Mesendoderm (in vitro differentiated cells): Measurements from ENCODE around the gene SLC51A.
A peak's percentile ranks its signal among the peaks of the same experiment; 100 is the strongest.

Source experiments
- DNase-seq: peaks from one replicate; pipeline ENCODE4 v3.0.0; 2013
- H2AK5ac ChIP-seq: 2 replicates; pipeline ENCODE4 v1.6.1; 2013; ENCODE audit warnings: low read length, inconsistent platforms
- H2BK120ac ChIP-seq: 2 replicates; pipeline ENCODE4 v1.6.1; 2013; ENCODE audit warnings: low read depth, mild to moderate bottlenecking, low read length, moderate library complexity, mixed read lengths
- H2BK15ac ChIP-seq: replicated peaks from 2 replicates; pipeline ENCODE4 v1.6.1; 2013; ENCODE audit warnings: low read depth, mild to moderate bottlenecking, moderate library complexity
- H2BK5ac ChIP-seq: 2 replicates; pipeline ENCODE4 v1.6.1; 2013; ENCODE audit warnings: low read length, inconsistent platforms
- H3K18ac ChIP-seq: 2 replicates; pipeline ENCODE4 v1.6.1; 2013; ENCODE audit warnings: mild to moderate bottlenecking, low read length, mixed read lengths
- H3K23ac ChIP-seq: one replicate; pipeline ENCODE4 v1.6.1; 2013; ENCODE audit warnings: low read length
- H3K27ac ChIP-seq: 2 replicates; pipeline ENCODE4 v1.5.1; 2013; ENCODE audit warnings: low read depth, mild to moderate bottlenecking, inconsistent platforms, low read length, moderate library complexity
- H3K27me3 ChIP-seq: 2 replicates; pipeline ENCODE4 v1.6.1; 2013; ENCODE audit warnings: low read length, control low read depth, mild to moderate bottlenecking, inconsistent platforms; ENCODE audit not compliant: insufficient read depth, poor library complexity
- H3K36me3 ChIP-seq: 2 replicates; pipeline ENCODE4 v1.6.1; 2013; ENCODE audit warnings: low read length, inconsistent platforms; ENCODE audit not compliant: control insufficient read depth, insufficient read depth
- H3K4ac ChIP-seq: one replicate; pipeline ENCODE4 v1.6.1; 2013; ENCODE audit warnings: low read depth, mild to moderate bottlenecking, low read length, moderate library complexity
- H3K4me1 ChIP-seq: 2 replicates; pipeline ENCODE4 v1.6.1; 2013; ENCODE audit warnings: low read depth, low read length, inconsistent platforms; ENCODE audit not compliant: control insufficient read depth
- H3K4me2 ChIP-seq: 2 replicates; pipeline ENCODE4 v1.6.1; 2013; ENCODE audit warnings: low read length
- H3K4me3 ChIP-seq: 2 replicates; pipeline ENCODE4 v1.5.1; 2013; ENCODE audit warnings: mild to moderate bottlenecking, low read length
- H3K56ac ChIP-seq: one replicate; pipeline ENCODE4 v1.6.1; 2013; ENCODE audit warnings: low read length
- H3K79me1 ChIP-seq: 2 replicates; pipeline ENCODE4 v1.6.1; 2013; ENCODE audit warnings: low read length, inconsistent platforms
- H3K79me2 ChIP-seq: 2 replicates; pipeline ENCODE4 v1.6.1; 2013; ENCODE audit warnings: mild to moderate bottlenecking, low read length; ENCODE audit not compliant: control insufficient read depth, insufficient read depth
- H3K9ac ChIP-seq: 2 replicates; pipeline ENCODE4 v1.6.1; 2013; ENCODE audit warnings: low read length, inconsistent platforms
- H4K5ac ChIP-seq: one replicate; pipeline ENCODE4 v1.6.1; 2013; ENCODE audit warnings: low read length
- H4K8ac ChIP-seq: one replicate; pipeline ENCODE4 v1.6.1; 2013; ENCODE audit warnings: low read depth, mild to moderate bottlenecking, control low read depth, low read length, moderate library complexity
- WGBS: extraction: QIAGEN DNeasy Blood & Tissue Kit; methylation state at CpG from one replicate; pipeline ENCODE4 v1.1.7; 2013; ENCODE audit warnings: low lambda C conversion rate, missing lambda C conversion rate; ENCODE audit not compliant: insufficient coverage; ENCODE audit errors: extremely low coverage; 5-methylcytosine and 5-hydroxymethylcytosine counted together

Gene SLC51A

DNA sequence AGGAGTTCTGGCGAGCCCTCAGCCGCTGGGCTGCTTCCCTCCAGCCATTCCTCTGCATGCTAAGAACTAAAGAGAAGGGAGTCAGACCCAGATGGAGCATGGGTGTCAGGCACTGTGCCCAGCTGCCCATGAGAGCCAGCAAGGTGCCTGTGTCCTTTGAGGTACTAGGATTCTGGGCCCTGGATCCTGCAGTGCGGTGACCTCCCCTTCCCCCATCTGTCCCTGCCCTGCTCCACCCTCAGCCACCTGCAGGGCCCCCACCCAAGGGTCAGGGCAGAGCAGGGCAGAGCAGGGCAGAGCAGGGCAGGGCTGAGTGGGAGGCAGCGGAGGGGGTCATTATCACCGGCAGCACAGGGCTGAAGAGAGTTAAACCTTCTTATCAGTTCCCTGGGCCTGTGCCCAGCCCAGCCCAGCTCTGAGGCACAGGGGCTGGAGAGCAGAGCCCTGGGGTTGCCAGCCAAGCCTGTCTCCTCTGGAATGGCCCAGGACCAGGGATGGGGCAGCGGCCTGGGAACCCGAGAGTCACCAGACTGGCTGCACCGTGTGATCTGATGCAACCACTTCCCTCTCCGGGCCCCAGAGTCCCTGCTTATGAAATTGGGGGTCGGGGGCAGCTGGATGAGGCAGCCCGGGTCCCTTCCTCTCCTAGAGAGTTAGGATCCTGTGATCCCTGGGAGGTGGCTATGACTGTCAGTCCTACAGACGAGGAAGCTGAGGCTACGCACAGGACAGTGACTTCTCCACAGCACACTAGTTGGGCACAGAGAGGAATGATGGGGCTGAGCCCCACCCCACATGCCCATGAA lies 22.4 kb upstream of the SLC51A start:
- no CpG with 5 or more reads among the region's 13 CpGs for WGBS
- Histone ChIP-seq H2BK120ac (no peak overlapping the region), H3K4me2 (no peak overlapping the region), H3K4me3 (no peak overlapping the region), H2BK5ac (no peak overlapping the region), H3K79me2 (no peaks in the 10 kb centered on the region), H3K9ac (no peak overlapping the region), H4K5ac (no peak overlapping the region), H3K4me1 (no peaks in the 10 kb centered on the region), H4K8ac (no peak overlapping the region), H3K4ac (no peak overlapping the region), H2BK15ac (no peak overlapping the region), H3K56ac (peak overlapping the region; percentile 56), H2AK5ac (no peak overlapping the region), H3K27ac (no peak overlapping the region), H3K27me3 (no peaks in the 10 kb centered on the region), H3K79me1 (no peaks in the 10 kb centered on the region), H3K18ac (no peak overlapping the region), H3K23ac (no peak overlapping the region), H3K36me3 (no peaks in the 10 kb centered on the region)
- no peak for DNase-seq

DNA sequence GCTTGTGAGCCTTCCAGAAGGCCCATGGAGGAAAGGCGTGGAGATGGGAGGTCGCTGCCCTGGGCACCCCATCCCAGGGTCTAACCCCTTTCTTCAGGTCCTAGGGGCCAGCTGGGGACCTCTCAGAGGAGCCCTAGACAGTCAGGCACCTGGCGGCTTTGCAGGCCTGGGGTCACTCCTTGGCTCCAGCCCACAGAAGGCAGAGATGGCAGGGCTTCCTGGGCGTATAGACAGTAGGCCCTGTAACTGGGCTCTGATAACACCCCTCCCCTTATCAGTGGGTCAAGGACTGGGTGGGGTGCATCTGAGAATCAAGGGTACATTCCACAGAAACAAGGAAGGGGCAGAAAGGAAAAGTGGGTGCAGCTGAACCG lies 21.8 kb upstream of the SLC51A start:
- H3K27ac ChIP-seq = no peak overlapping the region
- no peaks in the 10 kb centered on the region for H3K79me2 ChIP-seq
- H4K8ac ChIP-seq = no peak overlapping the region
- no peak for DNase-seq
- H3K18ac ChIP-seq = no peak overlapping the region
- H3K27me3 ChIP-seq = no peaks in the 10 kb centered on the region
- no peak overlapping the region for H3K23ac ChIP-seq
- no CpG with 5 or more reads among the region's 5 CpGs for WGBS
- H3K56ac ChIP-seq = peak overlapping the region; percentile 56
- H2AK5ac ChIP-seq = no peak overlapping the region
- H3K4me2 ChIP-seq = no peak overlapping the region
- no peak overlapping the region for H3K4me3 ChIP-seq
- H2BK120ac ChIP-seq = no peak overlapping the region
- H3K79me1 ChIP-seq = no peaks in the 10 kb centered on the region
- H3K4ac ChIP-seq = no peak overlapping the region
- H4K5ac ChIP-seq = no peak overlapping the region
- H3K4me1 ChIP-seq = no peaks in the 10 kb centered on the region
- H3K36me3 ChIP-seq = no peaks in the 10 kb centered on the region
- no peak overlapping the region for H3K9ac ChIP-seq
- no peak overlapping the region for H2BK15ac ChIP-seq
- H2BK5ac ChIP-seq = no peak overlapping the region

- H2AK5ac ChIP-seq = no peak overlapping the region
Measured at GRCh38 chr3:196195664-196196265, 20.6 kb upstream of the SLC51A start.

GRCh38 chr3:196197524-196197923 lies 18.8 kb upstream of the SLC51A start:
- no peak overlapping the region for H4K5ac ChIP-seq
- no peak overlapping the region for H2BK15ac ChIP-seq
- no peaks in the 10 kb centered on the region for H3K79me2 ChIP-seq
- no peak overlapping the region for H2AK5ac ChIP-seq
- H3K4me1 ChIP-seq = no peaks in the 10 kb centered on the region
- H3K23ac ChIP-seq = no peak overlapping the region
- no peak overlapping the region for H2BK5ac ChIP-seq
- no peaks in the 10 kb centered on the region for H3K27me3 ChIP-seq
- WGBS = no CpG with 5 or more reads among the region's 17 CpGs
- no peak overlapping the region for H3K27ac ChIP-seq
- H3K79me1 ChIP-seq = no peaks in the 10 kb centered on the region
- H2BK120ac ChIP-seq = no peak overlapping the region
- DNase-seq = no peak
- H3K4me3 ChIP-seq = no peak overlapping the region
- no peak overlapping the region for H3K4me2 ChIP-seq
- no peak overlapping the region for H3K4ac ChIP-seq
- H3K56ac ChIP-seq = no peak overlapping the region
- no peak overlapping the region for H3K18ac ChIP-seq
- H4K8ac ChIP-seq = no peak overlapping the region
- H3K9ac ChIP-seq = no peak overlapping the region
- no peaks in the 10 kb centered on the region for H3K36me3 ChIP-seq

More at GRCh38 chr3:196195664-196196265, 20.6 kb upstream of the SLC51A start:
- Histone ChIP-seq H3K27me3 (no peaks in the 10 kb centered on the region), H2BK15ac (no peak overlapping the region), H4K5ac (no peak overlapping the region), H3K79me1 (no peaks in the 10 kb centered on the region), H3K36me3 (no peaks in the 10 kb centered on the region), H3K4ac (no peak overlapping the region), H2BK5ac (no peak overlapping the region), H3K4me1 (no peaks in the 10 kb centered on the region), H4K8ac (no peak overlapping the region), H3K27ac (no peak overlapping the region), H2BK120ac (no peak overlapping the region), H3K56ac (no peak overlapping the region), H3K18ac (no peak overlapping the region), H3K9ac (no peak overlapping the region), H3K4me3 (no peak overlapping the region), H3K23ac (no peak overlapping the region), H3K4me2 (no peak overlapping the region), H3K79me2 (no peaks in the 10 kb centered on the region)
- no peak for DNase-seq
- WGBS = no CpG with 5 or more reads among the region's 14 CpGs

DNA sequence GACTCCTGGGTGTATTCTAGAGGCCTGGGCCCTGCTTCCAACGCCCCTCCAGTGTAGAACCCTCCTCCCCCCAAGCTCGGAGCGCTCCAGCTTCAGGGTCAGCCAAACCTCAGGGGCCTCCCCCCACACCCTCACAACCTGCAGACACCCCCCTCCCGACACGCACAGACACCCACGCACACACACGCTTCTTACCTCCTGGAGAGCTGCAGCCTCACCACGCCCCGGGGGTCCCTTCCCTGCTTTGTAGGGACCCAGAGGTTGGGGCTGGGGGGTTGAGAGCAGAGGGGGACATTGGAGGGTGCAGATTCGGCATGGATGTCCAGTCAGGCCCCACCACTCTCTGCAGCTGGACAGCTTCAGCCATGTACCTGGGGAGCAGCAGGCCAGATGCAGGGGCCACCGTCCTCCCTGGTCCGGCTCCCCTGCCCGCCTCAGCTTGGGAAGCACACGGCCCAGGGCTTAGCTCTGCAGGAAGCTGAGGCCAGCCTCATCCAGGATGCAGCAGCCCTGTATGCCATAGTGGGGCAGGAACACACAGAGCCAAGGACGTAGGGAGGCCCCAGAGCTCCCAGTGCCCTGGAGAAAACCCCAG lies 18.2 kb upstream of the SLC51A start:
- Histone ChIP-seq H3K23ac (no peak overlapping the region), H3K9ac (no peak overlapping the region), H3K79me1 (no peaks in the 10 kb centered on the region), H3K56ac (no peak overlapping the region), H2AK5ac (no peak overlapping the region), H2BK120ac (no peak overlapping the region), H3K18ac (no peak overlapping the region), H3K27ac (no peak overlapping the region), H3K4me3 (no peak overlapping the region), H2BK5ac (no peak overlapping the region), H3K4me1 (no peaks in the 10 kb centered on the region), H3K36me3 (no peaks in the 10 kb centered on the region), H3K27me3 (no peaks in the 10 kb centered on the region), H4K5ac (no peak overlapping the region), H4K8ac (no peak overlapping the region), H2BK15ac (no peak overlapping the region), H3K4ac (no peak overlapping the region), H3K79me2 (no peaks in the 10 kb centered on the region), H3K4me2 (no peak overlapping the region)
- no peak for DNase-seq
- no CpG with 5 or more reads among the region's 15 CpGs for WGBS
